HG03521 (cell line): Measurements from ENCODE around the gene TLX1.

Experiments
- ATAC-seq: cut with Tn5 transposase; IDR thresholded peaks from one replicate; pipeline ENCODE4 v1.9.1; 2021; ENCODE audit warnings: mild to moderate bottlenecking, moderate library complexity; ENCODE audit not compliant: unreplicated experiment

Gene TLX1

GRCh38 chr10:101111547-101111946, 19.6 kb upstream of the TLX1 start:
- ATAC-seq = no peak

- ATAC-seq = no peak
Observed at GRCh38 chr10:101112799-101113594, 18.1 kb upstream of the TLX1 start.

GRCh38 chr10:101113890-101114403, 17.2 kb upstream of the TLX1 start:
- ATAC-seq = no peak

GRCh38 chr10:101114646-101115045, 16.5 kb upstream of the TLX1 start:
- no peak for ATAC-seq

GRCh38 chr10:101116754-101117153, 14.3 kb upstream of the TLX1 start:
- ATAC-seq = no peak

- no peak for ATAC-seq
Observed at GRCh38 chr10:101118031-101118430, 13.1 kb upstream of the TLX1 start.

- no peak for ATAC-seq
Observed at GRCh38 chr10:101120520-101120883, 10.6 kb upstream of the TLX1 start.

- no peak for ATAC-seq
Observed at GRCh38 chr10:101120884-101121653, 10.0 kb upstream of the TLX1 start.

GRCh38 chr10:101121654-101122031, 9.5 kb upstream of the TLX1 start:
- no peak for ATAC-seq

- ATAC-seq = no peak
Observed at GRCh38 chr10:101122270-101123084, 8.6 kb upstream of the TLX1 start.

GRCh38 chr10:101123085-101123814, 7.8 kb upstream of the TLX1 start:
- no peak for ATAC-seq

GRCh38 chr10:101123815-101124617, 7.1 kb upstream of the TLX1 start:
- ATAC-seq = no peak

GRCh38 chr10:101124933-101125332, 6.2 kb upstream of the TLX1 start:
- ATAC-seq = no peak

- no peak for ATAC-seq
Observed at GRCh38 chr10:101126684-101127628, 4.1 kb upstream of the TLX1 start.

GRCh38 chr10:101130141-101130540, 959 bp upstream of the TLX1 start:
- no peak for ATAC-seq

GRCh38 chr10:101131962-101132635, 999 bp downstream of the TLX1 start:
- no peak for ATAC-seq

- ATAC-seq = no peak
Observed at GRCh38 chr10:101132636-101133473, 1.8 kb downstream of the TLX1 start.
